GM23338 (cell line): ENCODE measurements around the gene NRROS. TPM values are rescaled to one million over a fixed set of nuclear protein-coding genes. Genes with fewer than 3 reads are reported as not detected.

Experiments used
- ATAC-seq: fragments of 200-7000 bp; cut with Tn5 transposase; 3 replicates; pipeline ENCODE4 v1.9.1; 2020
- DNase-seq: peaks from one replicate; pipeline ENCODE4 v3.0.0-alpha.2; 2015; ENCODE audit warnings: low spot score
- H2AFZ ChIP-seq: fragments of 200-600 bp; sonication (generic); 2 replicates; pipeline ENCODE4 v1.8.0; 2016; ENCODE audit warnings: antibody characterized with exemption, mild to moderate bottlenecking, moderate library complexity
- H3F3A ChIP-seq: fragments of 200-600 bp; sonication (generic); replicated peaks from 2 replicates; pipeline ENCODE4 v1.8.0; 2017; ENCODE audit warnings: antibody characterized with exemption, mixed run types, low read depth
- H3K27ac ChIP-seq: fragments of 200-600 bp; sonication (generic); 2 replicates; pipeline ENCODE4 v1.6.1; 2016; ENCODE audit warnings: low read depth
- H3K27me3 ChIP-seq: fragments of 200-600 bp; sonication (generic); 2 replicates; pipeline ENCODE4 v1.8.0; 2016; ENCODE audit warnings: mild to moderate bottlenecking, mixed run types, moderate library complexity; ENCODE audit not compliant: insufficient read depth
- H3K36me3 ChIP-seq: fragments of 200-600 bp; sonication (generic); 2 replicates; pipeline ENCODE4 v1.8.0; 2016; ENCODE audit warnings: mild to moderate bottlenecking; ENCODE audit not compliant: insufficient read depth
- H3K4me1 ChIP-seq: fragments of 200-600 bp; sonication (generic); 2 replicates; pipeline ENCODE4 v1.8.0; 2016; ENCODE audit warnings: mild to moderate bottlenecking, moderate library complexity; ENCODE audit not compliant: insufficient read depth
- H3K4me2 ChIP-seq: fragments of 200-600 bp; sonication (generic); 2 replicates; pipeline ENCODE4 v1.7.1; 2017; ENCODE audit warnings: mixed run types
- H3K4me3 ChIP-seq: fragments of 200-600 bp; sonication (generic); 2 replicates; pipeline ENCODE4 v1.6.1; 2016; ENCODE audit warnings: mixed run types
- H3K79me2 ChIP-seq: fragments of 200-600 bp; sonication (generic); replicated peaks from 2 replicates; pipeline ENCODE4 v1.8.0; 2017; ENCODE audit warnings: mild to moderate bottlenecking; ENCODE audit not compliant: insufficient read depth
- H3K9me2 ChIP-seq: fragments of 200-600 bp; sonication (generic); 2 replicates; pipeline ENCODE4 v1.8.0; 2017; ENCODE audit not compliant: insufficient read depth
- H4K20me1 ChIP-seq: fragments of 200-600 bp; sonication (generic); replicated peaks from 2 replicates; pipeline ENCODE4 v1.8.0; 2017; ENCODE audit warnings: mild to moderate bottlenecking; ENCODE audit not compliant: insufficient read depth
- H3K27ac Mint-ChIP-seq: 2 replicates; pipeline ENCODE4 v1.8.0; 2020; ENCODE audit warnings: inconsistent platforms, mild to moderate bottlenecking, moderate library complexity, mixed read lengths
- H3K27me3 Mint-ChIP-seq: 3 replicates; pipeline ENCODE4 v1.8.0; 2022; ENCODE audit warnings: low read depth, mild to moderate bottlenecking, moderate library complexity, mixed read lengths, inconsistent platforms; ENCODE audit not compliant: insufficient read depth, poor library complexity
- H3K36me3 Mint-ChIP-seq: 3 replicates; pipeline ENCODE4 v1.8.0; 2021; ENCODE audit warnings: low read depth, mild to moderate bottlenecking, inconsistent platforms, moderate library complexity, mixed read lengths
- H3K4me1 Mint-ChIP-seq: 3 replicates; pipeline ENCODE4 v1.8.0; 2020; ENCODE audit warnings: mild to moderate bottlenecking, inconsistent platforms, mixed read lengths
- H3K4me3 Mint-ChIP-seq: 3 replicates; pipeline ENCODE4 v1.8.0; 2021; ENCODE audit warnings: moderate library complexity, mild to moderate bottlenecking, inconsistent platforms, mixed read lengths
- H3K9me3 Mint-ChIP-seq: 3 replicates; pipeline ENCODE4 v1.8.0; 2020; ENCODE audit warnings: moderate library complexity, mild to moderate bottlenecking, inconsistent platforms, mixed read lengths
- CREB1 ChIP-seq: fragments of 250-450 bp; sonication (Bioruptor Pico); IDR thresholded peaks from 2 replicates; pipeline ENCODE4 v1.5.0; 2020; ENCODE audit warnings: low read depth, mild to moderate bottlenecking, moderate library complexity
- ETS1 ChIP-seq: IDR thresholded peaks from 2 replicates; pipeline ENCODE4 v1.6.1; 2016; ENCODE audit warnings: antibody characterized with exemption
- EZH2 ChIP-seq: fragments of 200-600 bp; sonication (generic); IDR thresholded peaks from one replicate; pipeline ENCODE4 v1.8.0; 2017; ENCODE audit warnings: antibody characterized with exemption, mild to moderate bottlenecking, low read depth; ENCODE audit not compliant: unreplicated experiment
- EZH2phosphoT487 ChIP-seq: fragments of 200-600 bp; sonication (generic); IDR thresholded peaks from one replicate; pipeline ENCODE4 v1.8.1; 2018; ENCODE audit warnings: antibody characterized with exemption; ENCODE audit not compliant: unreplicated experiment
- NANOG ChIP-seq: IDR thresholded peaks from 2 replicates; pipeline ENCODE4 v1.6.1; 2016; ENCODE audit warnings: antibody characterized with exemption, borderline replicate concordance
- POLR2AphosphoS5 ChIP-seq: IDR thresholded peaks from 2 replicates; pipeline ENCODE4 v1.6.1; 2016; ENCODE audit warnings: antibody characterized with exemption, low read depth
- REST ChIP-seq: IDR thresholded peaks from one replicate; pipeline ENCODE4 v1.6.1; 2018; ENCODE audit warnings: antibody characterized with exemption; ENCODE audit not compliant: unreplicated experiment
- STAT1 ChIP-seq: IDR thresholded peaks from one replicate; pipeline ENCODE4 v1.6.1; 2016; ENCODE audit warnings: antibody characterized with exemption; ENCODE audit not compliant: unreplicated experiment
- ZNF114 ChIP-seq: fragments of 250-450 bp; sonication (Bioruptor Pico); IDR thresholded peaks from 2 replicates; pipeline ENCODE4 v1.5.0; 2020; ENCODE audit warnings: mild to moderate bottlenecking, moderate library complexity
- ZNF331 ChIP-seq: fragments of 250-450 bp; sonication (Bioruptor Pico); IDR thresholded peaks from 2 replicates; pipeline ENCODE4 v1.5.0; 2020; ENCODE audit warnings: low read depth, mild to moderate bottlenecking, moderate library complexity
- ZNF462 ChIP-seq: fragments of 250-450 bp; sonication (Bioruptor Pico); IDR thresholded peaks from 2 replicates; pipeline ENCODE4 v1.5.0; 2020; ENCODE audit warnings: mild to moderate bottlenecking, moderate library complexity
- polyA plus RNA-seq: library from polyadenylated mRNA; unstranded; fragments of >200 nt; fragmentation: Nextera tagmentation; extraction: Ambion mirVana; gene quantifications from 2 replicates; pipeline ENCODE4 v1.2.1, GENCODE V29; 2016
- total RNA-seq: library from RNA; depleted of rRNA; stranded (reverse); fragments of >200 nt; shearing (Covaris generic); gene quantifications from 2 replicates; pipeline ENCODE4 v1.2.3, GENCODE V29; 2014

Gene NRROS
- total and polyA plus RNA-seq, 2 experiments from 2014 or later, result 2.3 to 8.5 TPM

GRCh38 chr3:196699749-196700148 lies 60.3 kb downstream of the NRROS start (continued):
- TF ChIP-seq ZNF331 (CRISPR knock-in tag) (no peak), ZNF114 (CRISPR knock-in tag) (no peak), POLR2AphosphoS5 (no peak)

GRCh38 chr3:196700801-196701200 lies 61.3 kb downstream of the NRROS start:
- Histone ChIP-seq H3K27ac (no peak overlapping the region), H3K9me2 (no peaks in the 10 kb centered on the region), H3K27me3 (no peaks in the 10 kb centered on the region), H3K4me3 (no peak overlapping the region), H3K79me2 (no peaks in the 10 kb centered on the region), H4K20me1 (no peaks in the 10 kb centered on the region), H2AFZ (no peak overlapping the region), H3K4me1 (no peaks in the 10 kb centered on the region), H3K36me3 (no peaks in the 10 kb centered on the region), H3F3A (no peaks in the 10 kb centered on the region; the same call in 1 of the 2 replicates), H3K4me2 (no peak overlapping the region)
- no peak for TF ChIP-seq REST
- TF ChIP-seq ZNF331 (CRISPR knock-in tag), result no peak
- no peak for TF ChIP-seq POLR2AphosphoS5
- no peak for TF ChIP-seq CREB1 (CRISPR knock-in tag)
- TF ChIP-seq NANOG, result no peak
- TF ChIP-seq STAT1, result no peak
- no peak for TF ChIP-seq ZNF462 (CRISPR knock-in tag)
- no peak for TF ChIP-seq ZNF114 (CRISPR knock-in tag)
- no peak for TF ChIP-seq EZH2
- TF ChIP-seq ETS1, result no peak
- TF ChIP-seq EZH2phosphoT487, result no peak
- H3K9me3 Mint-ChIP-seq, result no peaks in the 10 kb centered on the region
- ATAC-seq (no peak), DNase-seq (no peak)
- H3K4me1 Mint-ChIP-seq, result no peaks in the 10 kb centered on the region
- no peaks in the 10 kb centered on the region for H3K36me3 Mint-ChIP-seq
- H3K27me3 Mint-ChIP-seq, result peaks cover 1% of the 10 kb centered on the region
- H3K4me3 Mint-ChIP-seq, result no peak overlapping the region
- no peak overlapping the region for H3K27ac Mint-ChIP-seq
